ENCODE measurements around the gene HDGFL2. TPM values are rescaled to one million over a fixed set of nuclear protein-coding genes. Genes with fewer than 3 reads are reported as not detected.

The HDGFL2 gene
- total RNA-seq, 1 experiment from 2014 or later, result 24.5 TPM

Small RNA genes within 50 kb of the gene (small RNA-seq; reads per million reads assigned to genes)
- gene MIR4746, result 0 reads per million in 2 experiments

Other genes with a start within 250 kb of the HDGFL2 start
- gene EBI3, start 242.8 kb upstream of the HDGFL2 start, total RNA-seq (2014; rRNA removed; shearing (Covaris generic)), result not detected in 2 replicates
- gene YJU2, start 225.2 kb upstream of the HDGFL2 start, total RNA-seq (2014; rRNA removed; shearing (Covaris generic)), result 20.2 and 20.9 TPM in 2 replicates
- 0.42 TPM in 1 of 2 replicates, not detected in the other for gene SHD, start 193.0 kb upstream of the HDGFL2 start, total RNA-seq (2014; rRNA removed; shearing (Covaris generic))
- not detected in 2 replicates for gene TMIGD2, start 169.9 kb upstream of the HDGFL2 start, total RNA-seq (2014; rRNA removed; shearing (Covaris generic))
- 2.7 and 2.8 TPM in 2 replicates for gene FSD1, start 167.7 kb upstream of the HDGFL2 start, total RNA-seq (2014; rRNA removed; shearing (Covaris generic))
- 3.1 and 3.8 TPM in 2 replicates for gene STAP2, start 133.5 kb upstream of the HDGFL2 start, total RNA-seq (2014; rRNA removed; shearing (Covaris generic))
- 3.0 and 5.3 TPM in 2 replicates for gene MPND, start 128.7 kb upstream of the HDGFL2 start, total RNA-seq (2014; rRNA removed; shearing (Covaris generic))
- gene SH3GL1, start 71.8 kb upstream of the HDGFL2 start, total RNA-seq (2014; rRNA removed; shearing (Covaris generic)), result 33.0 and 37.6 TPM in 2 replicates
- 14.5 and 19.4 TPM in 2 replicates for gene CHAF1A, start 69.7 kb upstream of the HDGFL2 start, total RNA-seq (2014; rRNA removed; shearing (Covaris generic))
- 57.7 and 62.3 TPM in 2 replicates for gene UBXN6, start 14.5 kb upstream of the HDGFL2 start, total RNA-seq (2014; rRNA removed; shearing (Covaris generic))
- 0.05 TPM in 2 replicates for gene PLIN4, start 46.2 kb downstream of the HDGFL2 start, total RNA-seq (2014; rRNA removed; shearing (Covaris generic))
- gene PLIN5, start 62.9 kb downstream of the HDGFL2 start, total RNA-seq (2014; rRNA removed; shearing (Covaris generic)), result 1.2 TPM in 1 of 2 replicates, not detected in the other
- 0.05 and 0.21 TPM in 2 replicates for gene LRG1, start 67.7 kb downstream of the HDGFL2 start, total RNA-seq (2014; rRNA removed; shearing (Covaris generic))
- 6.3 and 6.9 TPM in 2 replicates for gene SEMA6B, start 87.4 kb downstream of the HDGFL2 start, total RNA-seq (2014; rRNA removed; shearing (Covaris generic))
- gene TNFAIP8L1, start 167.2 kb downstream of the HDGFL2 start, total RNA-seq (2014; rRNA removed; shearing (Covaris generic)), result 2.8 and 3.5 TPM in 2 replicates
- gene MYDGF, start 198.0 kb downstream of the HDGFL2 start, total RNA-seq (2014; rRNA removed; shearing (Covaris generic)), result 321 and 322 TPM in 2 replicates